Measurements from ENCODE around the gene APOF.
"Not testable (repeated sequence)": the region's sequence is repeated elsewhere in the genome, so short reads cannot be mapped to it uniquely, and the experiment has no call there.

APOF gene

GRCh38 chr12:56330936-56331490 lies 31.6 kb downstream of the APOF start:
- DNase-seq = no peak

- DNase-seq = no peak
Measured at GRCh38 chr12:56326533-56326932, 36.1 kb downstream of the APOF start.

- no peak for DNase-seq
Measured at GRCh38 chr12:56326126-56326525, 36.5 kb downstream of the APOF start.

GRCh38 chr12:56324206-56324605 lies 38.5 kb downstream of the APOF start:
- no peak for DNase-seq

- not testable (repeated sequence) for DNase-seq
Measured at GRCh38 chr12:56321610-56322009, 41.0 kb downstream of the APOF start.

GRCh38 chr12:56321027-56321426 lies 41.6 kb downstream of the APOF start:
- DNase-seq = no peak

- no peak for DNase-seq
Measured at GRCh38 chr12:56317675-56318074, 45.0 kb downstream of the APOF start.

- peak; percentile 98 for DNase-seq
Measured at GRCh38 chr12:56315622-56316473, 46.8 kb downstream of the APOF start, which contains the start of gene CNPY2. Gene CNPY2 (minus strand): TSS chr12:56315988. CDS start chr12:56315217, 771 bp downstream.

- DNase-seq = peak; percentile 16
Measured at GRCh38 chr12:56315249-56315621, 47.4 kb downstream of the APOF start.

- DNase-seq = no peak
Measured at GRCh38 chr12:56311003-56311402, 51.7 kb downstream of the APOF start.
